Tibial nerve (tissue), 4 donors: ENCODE data around the gene ZC3H6. TPM values are rescaled to one million over a fixed set of nuclear protein-coding genes. Genes with fewer than 3 reads are reported as not detected.

ENCODE experiments used
- DNase-seq, 2 donors: peaks; one replicate each; pipeline ENCODE4 v3.0.0-alpha.2; 2019; ENCODE audit warnings: low spot score in 2 of 2
- H3K27ac ChIP-seq, 4 donors: fragments of 200-600 bp; sonication (generic) in 3 of 4; one replicate each; pipeline ENCODE4 v1.5.1; 2017 to 2019; ENCODE audit warnings: mild to moderate bottlenecking in 1 of 4
- H3K27me3 ChIP-seq, 2 donors: fragments of 200-600 bp; sonication (generic) in 1 of 2; one replicate each; pipeline versions ENCODE4 v1.5.1 to v1.6.0; 2017 to 2019
- H3K36me3 ChIP-seq, 3 donors: fragments of 200-600 bp; sonication (generic); one replicate each; pipeline ENCODE4 v1.5.1; 2018 to 2019
- H3K4me1 ChIP-seq, 4 donors: fragments of 200-600 bp; sonication (generic) in 3 of 4; one replicate each; pipeline ENCODE4 v1.5.1; 2017 to 2019
- H3K4me3 ChIP-seq, 4 donors: fragments of 200-600 bp; sonication (generic) in 3 of 4; one replicate each; pipeline ENCODE4 v1.5.1; 2017 to 2019; ENCODE audit warnings: mild to moderate bottlenecking in 1 of 4, moderate library complexity in 1 of 4
- H3K9me3 ChIP-seq, 4 donors: fragments of 200-600 bp; sonication (generic) in 3 of 4; one replicate each; pipeline ENCODE4 v1.5.1; 2017 to 2019
- CTCF ChIP-seq, 5 experiments: fragments of 200-600 bp in 3 of 5; fragments of 450-650 bp in 2 of 5; sonication (generic) in 3 of 5; IDR thresholded peaks; one replicate each; pipeline ENCODE4 v1.5.1; 2016 to 2019; ENCODE audit warnings: antibody characterized with exemption in 5 of 5, mild to moderate bottlenecking in 3 of 5, moderate library complexity in 2 of 5
- EP300 ChIP-seq, 2 donors: sonication (generic); formaldehyde crosslinking; IDR thresholded peaks; one replicate each; pipeline ENCODE4 v1.6.1; 2017; ENCODE audit warnings: antibody characterized with exemption in 2 of 2, mild to moderate bottlenecking in 1 of 2
- POLR2A ChIP-seq, 2 donors: fragments of 450-650 bp; IDR thresholded peaks; one replicate each; pipeline ENCODE4 v1.6.1; 2017; ENCODE audit warnings: antibody characterized with exemption in 2 of 2, mild to moderate bottlenecking in 2 of 2, moderate library complexity in 2 of 2
- WGBS, 2 donors: methylation state at CpG; one replicate each; pipeline ENCODE4 v1.1.5; 2018; 5-methylcytosine and 5-hydroxymethylcytosine counted together
- total RNA-seq, 4 donors: library from RNA; depleted of rRNA; stranded (reverse); fragments of >200 nt; gene quantifications; one replicate each; pipeline ENCODE4 v1.1.0, GENCODE V29; 2016

Gene ZC3H6
- total RNA-seq, 4 donors from 2014 or later, result 12.0 to 19.9 (median 15.3) TPM

- TF ChIP-seq CTCF (IDR thresholded peaks at IDR 0.05) (no peak), EP300 (IDR thresholded peaks at IDR 0.05) (no peak), POLR2A (IDR thresholded peaks at IDR 0.05) (no peak)
- no peak overlapping the region for H3K4me3 ChIP-seq
- no peak for DNase-seq
- peaks cover 0 to 61% (median 6%) of the 10 kb centered on the region in 3 donors for H3K36me3 ChIP-seq
- H3K9me3 ChIP-seq, result no peaks in the 10 kb centered on the region
- no peaks in the 10 kb centered on the region for H3K27me3 ChIP-seq
- H3K4me1 ChIP-seq, result no peaks in the 10 kb centered on the region
- 72 to 85% methylated on average over 2 of the region's 2 CpGs for WGBS, 2 donors
- peak overlapping the region in 1 of 4 donors; percentile 6 for H3K27ac ChIP-seq
Measured at GRCh38 chr2:112304298-112304941, 29.0 kb downstream of the ZC3H6 start.

- H3K9me3 ChIP-seq, result no peaks in the 10 kb centered on the region
- no peak overlapping the region for H3K27ac ChIP-seq
- whole genome bisulfite sequencing, 2 donors, result 77 to 88% methylated on average over 1 of the region's 1 CpG
- DNase-seq, result no peak
- no peaks in the 10 kb centered on the region for H3K27me3 ChIP-seq
- H3K36me3 ChIP-seq, result peaks cover 0 to 62% (median 11%) of the 10 kb centered on the region in 3 donors
- TF ChIP-seq POLR2A (IDR thresholded peaks at IDR 0.05) (no peak), EP300 (IDR thresholded peaks at IDR 0.05) (no peak), CTCF (IDR thresholded peaks at IDR 0.05) (no peak)
- no peaks in the 10 kb centered on the region for H3K4me1 ChIP-seq
- no peak overlapping the region for H3K4me3 ChIP-seq
Measured at GRCh38 chr2:112305132-112305531, 29.7 kb downstream of the ZC3H6 start.

- Histone ChIP-seq H3K9me3 (no peaks in the 10 kb centered on the region), H3K27ac (no peak overlapping the region), H3K27me3 (no peaks in the 10 kb centered on the region), H3K36me3 (peaks cover 0 to 62% (median 14%) of the 10 kb centered on the region in 3 donors), H3K4me1 (no peaks in the 10 kb centered on the region), H3K4me3 (no peak overlapping the region)
- no peak for DNase-seq
- TF ChIP-seq POLR2A (IDR thresholded peaks at IDR 0.05) (no peak), CTCF (IDR thresholded peaks at IDR 0.05) (no peak), EP300 (IDR thresholded peaks at IDR 0.05) (no peak)
Measured at GRCh38 chr2:112310906-112311305, 35.5 kb downstream of the ZC3H6 start.

- Histone ChIP-seq H3K4me3 (no peak overlapping the region), H3K9me3 (no peaks in the 10 kb centered on the region), H3K27ac (no peak overlapping the region), H3K36me3 (peaks cover 0 to 51% (median 8%) of the 10 kb centered on the region in 3 donors), H3K27me3 (no peaks in the 10 kb centered on the region), H3K4me1 (no peaks in the 10 kb centered on the region)
- no peak for DNase-seq
- TF ChIP-seq POLR2A (IDR thresholded peaks at IDR 0.05) (no peak), EP300 (IDR thresholded peaks at IDR 0.05) (no peak), CTCF (IDR thresholded peaks at IDR 0.05) (no peak)
Measured at GRCh38 chr2:112311932-112312331, 36.5 kb downstream of the ZC3H6 start.

GRCh38 chr2:112312821-112313220, 37.4 kb downstream of the ZC3H6 start:
- Histone ChIP-seq H3K4me3 (no peak overlapping the region), H3K27ac (no peak overlapping the region), H3K36me3 (peaks cover 0 to 50% (median 8%) of the 10 kb centered on the region in 3 donors), H3K4me1 (no peaks in the 10 kb centered on the region), H3K9me3 (no peaks in the 10 kb centered on the region), H3K27me3 (no peaks in the 10 kb centered on the region)
- no peak for DNase-seq
- WGBS, 2 donors, result 91 to 99% methylated on average over 2 of the region's 2 CpGs
- no peak for TF ChIP-seq POLR2A (IDR thresholded peaks at IDR 0.05)
- no peak for TF ChIP-seq CTCF (IDR thresholded peaks at IDR 0.05)
